ENCODE data around the gene UBXN10. TPM values are rescaled to one million over a fixed set of nuclear protein-coding genes. Genes with fewer than 3 reads are reported as not detected.

The UBXN10 gene
- total RNA-seq, 3 donors from 2014 or later, result 1.3 to 6.6 (median 4.9) TPM

DNA sequence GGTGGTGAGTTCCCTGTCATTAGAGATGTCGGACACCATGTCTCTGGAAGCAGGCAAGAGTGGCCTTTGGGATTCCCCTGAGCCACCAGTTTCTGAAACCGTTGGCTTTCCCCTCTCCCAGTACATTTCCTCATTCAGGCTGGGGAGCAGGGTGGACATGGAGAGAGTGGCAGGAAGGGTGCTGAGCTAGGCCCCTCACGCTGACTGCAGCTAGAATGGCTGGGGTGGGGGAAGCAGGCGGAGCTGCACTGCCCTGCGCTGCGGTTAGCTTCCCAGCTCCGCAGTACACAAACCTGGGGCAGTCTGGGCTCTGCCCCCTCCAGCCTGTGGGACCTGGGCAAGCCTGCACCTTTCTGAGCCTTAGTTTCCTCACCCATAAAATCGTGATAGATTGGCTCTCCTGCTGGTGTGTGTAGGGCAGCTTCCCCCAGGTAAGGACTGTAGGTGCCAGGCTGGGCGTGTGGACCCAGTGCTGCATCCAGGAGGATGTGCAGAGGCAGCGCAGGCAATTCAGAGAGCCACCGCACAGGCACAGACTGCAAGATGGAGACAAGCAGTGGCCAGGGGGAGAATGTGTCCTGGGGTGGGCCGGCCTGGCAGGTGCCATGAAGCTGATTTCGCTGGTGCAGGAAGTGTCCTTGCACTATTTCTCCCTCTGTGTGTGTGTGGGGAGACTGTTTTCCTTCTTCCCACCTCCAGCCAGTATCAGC, 43.7 kb upstream of the UBXN10 start:
- no peaks in the 10 kb centered on the region for H3K27me3 ChIP-seq
- TF ChIP-seq POLR2A (IDR thresholded peaks at IDR 0.05) (no peak), POLR2AphosphoS5 (IDR thresholded peaks at IDR 0.05) (no peak)
- TF ChIP-seq, protein P1, sequence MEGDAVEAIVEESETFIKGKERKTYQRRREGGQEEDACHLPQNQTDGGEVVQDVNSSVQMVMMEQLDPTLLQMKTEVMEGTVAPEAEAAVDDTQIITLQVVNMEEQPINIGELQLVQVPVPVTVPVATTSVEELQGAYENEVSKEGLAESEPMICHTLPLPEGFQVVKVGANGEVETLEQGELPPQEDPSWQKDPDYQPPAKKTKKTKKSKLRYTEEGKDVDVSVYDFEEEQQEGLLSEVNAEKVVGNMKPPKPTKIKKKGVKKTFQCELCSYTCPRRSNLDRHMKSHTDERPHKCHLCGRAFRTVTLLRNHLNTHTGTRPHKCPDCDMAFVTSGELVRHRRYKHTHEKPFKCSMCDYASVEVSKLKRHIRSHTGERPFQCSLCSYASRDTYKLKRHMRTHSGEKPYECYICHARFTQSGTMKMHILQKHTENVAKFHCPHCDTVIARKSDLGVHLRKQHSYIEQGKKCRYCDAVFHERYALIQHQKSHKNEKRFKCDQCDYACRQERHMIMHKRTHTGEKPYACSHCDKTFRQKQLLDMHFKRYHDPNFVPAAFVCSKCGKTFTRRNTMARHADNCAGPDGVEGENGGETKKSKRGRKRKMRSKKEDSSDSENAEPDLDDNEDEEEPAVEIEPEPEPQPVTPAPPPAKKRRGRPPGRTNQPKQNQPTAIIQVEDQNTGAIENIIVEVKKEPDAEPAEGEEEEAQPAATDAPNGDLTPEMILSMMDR (IDR thresholded peaks at IDR 0.05), result no peak
- DNase-seq (ENCODE audit: low spot score in 2 of 2), result no peak
- H3K9me3 ChIP-seq, result no peaks in the 10 kb centered on the region
- intact Hi-C loops (cut with DNase I; ENCODE audit: low total_unique reads), result no loop called here
- no peaks in the 10 kb centered on the region for H3K4me1 ChIP-seq
- no peaks in the 10 kb centered on the region for H3K36me3 ChIP-seq
- H3K27ac ChIP-seq, result no peak overlapping the region
- H3K4me3 ChIP-seq, result no peak overlapping the region

- intact Hi-C loops (cut with DNase I; ENCODE audit: low total_unique reads), result no loop called here
- no peaks in the 10 kb centered on the region for H3K27me3 ChIP-seq
- TF ChIP-seq, protein P1 (IDR thresholded peaks at IDR 0.05), result no peak
- TF ChIP-seq POLR2AphosphoS5 (IDR thresholded peaks at IDR 0.05), result no peak
- DNase-seq (ENCODE audit: low spot score in 2 of 2), result no peak
- H3K36me3 ChIP-seq, result no peaks in the 10 kb centered on the region
- no peaks in the 10 kb centered on the region for H3K9me3 ChIP-seq
- no peak overlapping the region for H3K4me3 ChIP-seq
- H3K4me1 ChIP-seq, result no peaks in the 10 kb centered on the region
- H3K27ac ChIP-seq, result no peak overlapping the region
These were observed 42.6 kb upstream of the UBXN10 start for GRCh38 chr1:20143318-20143717.

DNA sequence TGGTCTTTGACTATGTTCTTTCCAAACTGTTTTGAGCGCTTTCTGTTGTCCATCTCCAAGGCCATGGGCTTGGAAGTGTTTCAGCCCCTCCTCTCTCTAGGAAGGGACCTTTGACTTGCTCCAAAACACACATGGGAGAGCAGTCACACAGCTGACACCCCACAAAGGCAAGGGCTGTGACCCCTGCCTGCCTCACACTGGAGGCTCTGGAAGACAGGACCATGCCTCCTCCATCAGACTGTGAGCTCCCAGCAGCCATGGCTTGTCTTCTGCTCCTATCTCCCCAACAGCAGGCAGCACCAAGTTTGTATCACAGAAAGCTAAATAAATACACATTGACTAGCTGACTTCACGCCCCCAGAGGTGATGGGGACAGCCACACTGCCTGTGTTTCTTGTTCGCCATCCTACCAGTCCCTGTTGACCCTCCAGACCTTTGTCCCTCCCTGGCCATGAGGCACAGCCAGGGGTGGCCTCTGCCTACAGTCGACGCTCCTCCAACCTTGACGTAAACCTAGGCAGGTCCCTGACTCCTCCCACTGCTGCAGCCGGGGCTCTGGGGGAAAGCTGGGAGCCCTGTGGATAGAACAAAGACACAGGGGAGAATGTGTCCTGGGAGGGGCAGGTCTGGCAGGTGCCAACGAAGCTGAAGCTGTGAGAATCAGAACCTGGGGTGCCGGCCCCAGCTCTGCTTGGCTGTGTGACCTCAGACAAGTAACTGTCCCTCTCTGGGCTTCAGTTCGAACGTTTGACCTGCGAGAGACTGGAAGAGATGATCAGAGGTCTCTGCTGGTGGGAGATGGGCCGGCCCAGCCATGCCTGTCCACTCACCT, 41.9 kb upstream of the UBXN10 start:
- intact Hi-C loops (cut with DNase I; ENCODE audit: low total_unique reads), result no loop called here
- Histone ChIP-seq H3K27me3 (no peaks in the 10 kb centered on the region), H3K4me1 (no peaks in the 10 kb centered on the region), H3K9me3 (no peaks in the 10 kb centered on the region), H3K27ac (no peak overlapping the region), H3K4me3 (no peak overlapping the region), H3K36me3 (no peaks in the 10 kb centered on the region)
- TF ChIP-seq POLR2A (IDR thresholded peaks at IDR 0.05) (no peak), POLR2AphosphoS5 (IDR thresholded peaks at IDR 0.05) (no peak)
- TF ChIP-seq, protein P1 (IDR thresholded peaks at IDR 0.05), result no peak
- no peak for DNase-seq (ENCODE audit: low spot score in 2 of 2)

- peaks cover 5 to 7% of the 10 kb centered on the region in 2 donors for H3K4me1 ChIP-seq
- H3K27ac ChIP-seq, result no peak overlapping the region
- H3K9me3 ChIP-seq, result no peaks in the 10 kb centered on the region
- TF ChIP-seq, protein P1 (IDR thresholded peaks at IDR 0.05), result no peak
- no peak for TF ChIP-seq POLR2AphosphoS5 (IDR thresholded peaks at IDR 0.05)
- TF ChIP-seq POLR2A (IDR thresholded peaks at IDR 0.05), result no peak
- no peak overlapping the region for H3K4me3 ChIP-seq
- no peak for DNase-seq (ENCODE audit: low spot score in 2 of 2)
- H3K36me3 ChIP-seq, result no peaks in the 10 kb centered on the region
- no peaks in the 10 kb centered on the region for H3K27me3 ChIP-seq
- intact Hi-C loops (cut with DNase I; ENCODE audit: low total_unique reads), result no loop called here
These were observed 37.9 kb upstream of the UBXN10 start for GRCh38 chr1:20147846-20148570.

All from breast epithelium (tissue), 4 donors.